Measurements from ENCODE around the gene EYS. TPM values are rescaled to one million over a fixed set of nuclear protein-coding genes. Genes with fewer than 3 reads are reported as not detected.

The EYS gene
- polyA plus RNA-seq, 1 of the 3 experiments (the other 2 are of a cell fraction) = 0.05 TPM

- TF ChIP-seq ZBTB33 (IDR thresholded peaks at IDR 0.05; ENCODE audit: borderline replicate concordance, low read depth) = no peak
- TF ChIP-seq POLR2AphosphoS5 (IDR thresholded peaks at IDR 0.05; ENCODE audit: low read depth, low read length) = no peak
- no peak for TF ChIP-seq EZH2phosphoT487 (IDR thresholded peaks at IDR 0.05; ENCODE audit: borderline replicate concordance, low read depth)
- TF ChIP-seq, protein P1, sequence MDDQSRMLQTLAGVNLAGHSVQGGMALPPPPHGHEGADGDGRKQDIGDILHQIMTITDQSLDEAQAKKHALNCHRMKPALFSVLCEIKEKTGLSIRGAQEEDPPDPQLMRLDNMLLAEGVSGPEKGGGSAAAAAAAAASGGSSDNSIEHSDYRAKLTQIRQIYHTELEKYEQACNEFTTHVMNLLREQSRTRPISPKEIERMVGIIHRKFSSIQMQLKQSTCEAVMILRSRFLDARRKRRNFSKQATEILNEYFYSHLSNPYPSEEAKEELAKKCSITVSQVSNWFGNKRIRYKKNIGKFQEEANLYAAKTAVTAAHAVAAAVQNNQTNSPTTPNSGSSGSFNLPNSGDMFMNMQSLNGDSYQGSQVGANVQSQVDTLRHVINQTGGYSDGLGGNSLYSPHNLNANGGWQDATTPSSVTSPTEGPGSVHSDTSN (IDR thresholded peaks at IDR 0.05) = no peak
- TF ChIP-seq GABPA (IDR thresholded peaks at IDR 0.05; ENCODE audit: low read depth) = no peak
- no peak for TF ChIP-seq RAD21 (IDR thresholded peaks at IDR 0.05; ENCODE audit: low read length)
- no peak for TF ChIP-seq IRF3 (IDR thresholded peaks at IDR 0.05; ENCODE audit: low read depth, low read length)
- no peak for TF ChIP-seq FOXJ3 (CRISPR knock-in tag; IDR thresholded peaks at IDR 0.05)
Measured at GRCh38 chr6:64817525-64817924, 889.5 kb downstream of the EYS start (continued).

DNA sequence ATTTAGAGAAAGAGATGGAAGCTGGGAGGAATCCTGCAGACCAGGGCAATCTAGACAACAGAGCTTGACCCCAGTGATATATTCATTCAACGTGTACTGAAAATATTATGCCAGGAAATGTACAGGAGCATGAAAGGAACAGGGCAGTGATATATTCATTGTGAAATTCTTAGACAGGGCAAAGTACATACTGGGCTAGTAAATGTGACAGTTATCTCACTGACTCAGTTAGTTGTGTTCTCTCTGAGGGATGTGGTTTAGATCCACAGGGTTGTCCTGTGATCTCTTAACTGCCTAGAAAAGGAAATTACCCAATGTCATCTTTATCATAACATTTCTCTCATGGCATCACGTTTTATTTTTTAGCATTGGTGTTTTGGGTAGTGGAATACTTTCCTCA is 891.3 kb downstream of the EYS start:
- Histone ChIP-seq H3K27ac (ENCODE audit: low read depth in 2 of 2, low read length in 1 of 2) (no peak overlapping the region), H3K9me2 (peaks cover 3% of the 10 kb centered on the region; the same call in 1 of the 2 replicates), H3K9me3 (no peaks in the 10 kb centered on the region; the same call in 1 of the 2 replicates), H2AFZ (ENCODE audit: low read depth) (no peak overlapping the region), H3K4me1 (ENCODE audit: control insufficient read depth in 1 of 2, insufficient read depth in 2 of 2, low read depth in 1 of 2, low read length in 1 of 2) (no peaks in the 10 kb centered on the region), H3K9ac (no peak overlapping the region), H3K4me2 (no peak overlapping the region), H3K79me2 (ENCODE audit: insufficient read depth) (no peaks in the 10 kb centered on the region), H3F3A (replicated peaks; ENCODE audit: insufficient read depth) (no peaks in the 10 kb centered on the region), H4K20me1 (ENCODE audit: insufficient read depth) (no peaks in the 10 kb centered on the region), H3K36me3 (replicated peaks in 1 of 2; ENCODE audit: control insufficient read depth in 1 of 2, insufficient read depth in 2 of 2, low read length in 1 of 2) (no peaks in the 10 kb centered on the region), H3K4me3 (ENCODE audit: low read depth in 2 of 2, low read length in 1 of 2) (no peak overlapping the region), H3K27me3 (ENCODE audit: insufficient read depth) (no peaks in the 10 kb centered on the region; the same call in 1 of the 2 replicates)
- no peak for DNase-seq
- 35% methylated on average over 2 of the region's 2 CpGs for WGBS (ENCODE audit: low lambda C conversion rate)
- TF ChIP-seq, protein P2, sequence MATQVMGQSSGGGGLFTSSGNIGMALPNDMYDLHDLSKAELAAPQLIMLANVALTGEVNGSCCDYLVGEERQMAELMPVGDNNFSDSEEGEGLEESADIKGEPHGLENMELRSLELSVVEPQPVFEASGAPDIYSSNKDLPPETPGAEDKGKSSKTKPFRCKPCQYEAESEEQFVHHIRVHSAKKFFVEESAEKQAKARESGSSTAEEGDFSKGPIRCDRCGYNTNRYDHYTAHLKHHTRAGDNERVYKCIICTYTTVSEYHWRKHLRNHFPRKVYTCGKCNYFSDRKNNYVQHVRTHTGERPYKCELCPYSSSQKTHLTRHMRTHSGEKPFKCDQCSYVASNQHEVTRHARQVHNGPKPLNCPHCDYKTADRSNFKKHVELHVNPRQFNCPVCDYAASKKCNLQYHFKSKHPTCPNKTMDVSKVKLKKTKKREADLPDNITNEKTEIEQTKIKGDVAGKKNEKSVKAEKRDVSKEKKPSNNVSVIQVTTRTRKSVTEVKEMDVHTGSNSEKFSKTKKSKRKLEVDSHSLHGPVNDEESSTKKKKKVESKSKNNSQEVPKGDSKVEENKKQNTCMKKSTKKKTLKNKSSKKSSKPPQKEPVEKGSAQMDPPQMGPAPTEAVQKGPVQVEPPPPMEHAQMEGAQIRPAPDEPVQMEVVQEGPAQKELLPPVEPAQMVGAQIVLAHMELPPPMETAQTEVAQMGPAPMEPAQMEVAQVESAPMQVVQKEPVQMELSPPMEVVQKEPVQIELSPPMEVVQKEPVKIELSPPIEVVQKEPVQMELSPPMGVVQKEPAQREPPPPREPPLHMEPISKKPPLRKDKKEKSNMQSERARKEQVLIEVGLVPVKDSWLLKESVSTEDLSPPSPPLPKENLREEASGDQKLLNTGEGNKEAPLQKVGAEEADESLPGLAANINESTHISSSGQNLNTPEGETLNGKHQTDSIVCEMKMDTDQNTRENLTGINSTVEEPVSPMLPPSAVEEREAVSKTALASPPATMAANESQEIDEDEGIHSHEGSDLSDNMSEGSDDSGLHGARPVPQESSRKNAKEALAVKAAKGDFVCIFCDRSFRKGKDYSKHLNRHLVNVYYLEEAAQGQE (IDR thresholded peaks at IDR 0.05; ENCODE audit: low read depth, low read length) = no peak
- no peak for TF ChIP-seq ZBTB33 (IDR thresholded peaks at IDR 0.05; ENCODE audit: borderline replicate concordance, low read depth)
- ChIA-PET POLR2A (no interaction called here), CTCF (no interaction called here)

Data from SK-N-SH (cell line).